Mesodermal cell (in vitro differentiated cells): ENCODE data around the gene CCDC88B.

ENCODE experiments used
- H3K27ac ChIP-seq: 2 replicates; pipeline ENCODE4 v1.7.0; 2013; ENCODE audit warnings: mild to moderate bottlenecking, low read depth, low read length, moderate library complexity; ENCODE audit not compliant: severe bottlenecking
- H3K36me3 ChIP-seq: 2 replicates; pipeline ENCODE4 v1.7.1; 2013; ENCODE audit warnings: mild to moderate bottlenecking, low read length, moderate library complexity; ENCODE audit not compliant: control insufficient read depth, insufficient read depth
- H3K4me1 ChIP-seq: one replicate; pipeline ENCODE4 v1.7.1; 2013; ENCODE audit warnings: mild to moderate bottlenecking, low read length; ENCODE audit not compliant: insufficient read depth, control insufficient read depth, poor library complexity, severe bottlenecking
- H3K4me3 ChIP-seq: 2 replicates; pipeline ENCODE4 v1.7.0; 2013; ENCODE audit warnings: low read length, control low read depth, mild to moderate bottlenecking; ENCODE audit not compliant: insufficient read depth, poor library complexity, severe bottlenecking; ENCODE audit errors: extremely low read depth
- H3K9me3 ChIP-seq: 2 replicates; pipeline ENCODE4 v1.7.1; 2013; ENCODE audit warnings: mild to moderate bottlenecking, low read length, moderate library complexity; ENCODE audit not compliant: control insufficient read depth
- WGBS, 2 experiments: methylation state at CpG; one replicate each; pipeline ENCODE4 v1.1.5; 2013; ENCODE audit warnings: missing lambda C conversion rate in 2 of 2; ENCODE audit not compliant: insufficient coverage in 2 of 2; 5-methylcytosine and 5-hydroxymethylcytosine counted together

The CCDC88B gene

DNA sequence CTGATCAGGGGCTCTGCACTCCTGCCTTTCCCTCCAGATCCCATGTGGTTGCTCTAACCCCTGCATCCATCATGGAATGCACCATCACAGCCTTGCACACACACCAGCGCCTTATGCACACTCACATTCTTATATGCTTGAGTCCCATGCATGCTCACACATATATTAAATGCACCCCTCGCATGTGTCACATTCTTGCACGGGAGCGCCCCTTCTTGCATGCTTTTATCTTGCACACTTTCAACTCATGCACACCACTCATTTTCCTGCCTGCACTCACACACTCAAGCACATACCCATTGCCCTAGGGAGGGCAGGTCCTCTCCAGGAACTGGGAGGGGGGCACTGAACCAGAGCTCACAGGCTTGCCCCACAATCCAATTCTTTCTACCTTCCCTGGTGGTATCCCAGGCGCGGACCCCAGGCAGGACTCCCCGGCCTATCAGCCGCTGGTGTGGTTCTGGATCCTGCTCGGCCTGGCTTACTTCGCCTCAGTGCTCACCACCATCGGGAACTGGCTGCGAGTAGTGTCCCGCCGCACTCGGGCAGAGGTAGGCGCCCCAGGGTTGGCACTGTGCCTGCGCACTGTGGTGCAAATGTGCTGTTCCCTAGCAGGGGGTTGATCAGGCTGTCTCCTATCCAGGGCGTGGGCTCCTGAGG, 42.2 kb upstream of the CCDC88B start:
- H3K9me3 ChIP-seq = no peaks in the 10 kb centered on the region
- WGBS, 2 experiments = 80 to 94% methylated on average over 14 to 17 of the region's 18 CpGs

DNA sequence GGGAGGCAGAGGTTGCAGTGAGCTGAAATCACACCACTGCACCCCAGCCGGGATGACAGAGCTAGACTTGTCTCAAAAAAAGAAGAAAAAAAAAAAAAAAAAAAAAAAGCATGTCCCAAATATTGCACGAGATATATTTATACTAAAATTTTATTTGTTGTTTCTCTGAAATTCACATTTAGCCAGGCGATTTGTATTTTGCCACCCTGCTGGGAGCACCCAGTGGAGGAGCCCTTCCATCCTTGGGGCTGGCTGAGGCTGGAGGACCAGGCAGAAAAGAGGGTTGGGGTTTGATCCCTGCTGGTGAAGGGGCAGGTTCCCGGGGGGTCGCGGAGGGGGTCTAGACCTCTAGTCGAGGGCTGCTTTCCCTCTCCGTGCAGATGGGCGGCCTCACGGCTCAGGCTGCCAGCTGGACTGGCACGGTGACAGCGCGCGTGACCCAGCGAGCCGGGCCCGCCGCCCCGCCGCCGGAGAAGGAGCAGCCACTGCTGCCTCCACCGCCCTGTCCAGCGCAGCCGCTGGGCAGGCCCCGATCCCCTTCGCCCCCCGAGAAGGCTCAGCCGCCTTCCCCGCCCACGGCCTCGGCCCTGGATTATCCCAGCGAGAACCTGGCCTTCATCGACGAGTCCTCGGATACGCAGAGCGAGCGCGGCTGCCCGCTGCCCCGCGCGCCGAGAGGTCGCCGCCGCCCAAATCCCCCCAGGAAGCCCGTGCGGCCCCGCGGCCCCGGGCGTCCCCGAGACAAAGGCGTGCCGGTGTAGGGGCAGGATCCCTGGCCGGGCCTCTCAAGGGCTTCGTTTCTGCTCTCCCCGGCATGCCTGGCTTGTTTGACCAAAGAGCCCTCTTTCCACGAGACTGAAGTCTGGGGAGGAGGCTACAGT, 40.8 kb upstream of the CCDC88B start:
- H3K27ac ChIP-seq = no peak overlapping the region
- WGBS, 2 experiments = 6 to 7% methylated on average over 53 to 56 of the region's 60 CpGs
- H3K4me3 ChIP-seq = peak overlapping the region; percentile 14
- no peaks in the 10 kb centered on the region for H3K9me3 ChIP-seq
- H3K36me3 ChIP-seq = no peaks in the 10 kb centered on the region
- H3K4me1 ChIP-seq = peaks cover 17% of the 10 kb centered on the region

More for the DNA sequence above, 42.2 kb upstream of the CCDC88B start:
- Histone ChIP-seq H3K4me1 (peaks cover 13% of the 10 kb centered on the region), H3K27ac (no peak overlapping the region), H3K36me3 (no peaks in the 10 kb centered on the region), H3K4me3 (no peak overlapping the region)

GRCh38 chr11:64299847-64300648, 40.0 kb upstream of the CCDC88B start, which contains the start of gene CATSPERZ:
TSS of gene CATSPERZ (plus strand) at chr11:64300358. CDS start at chr11:64300411, 53 bp downstream.
- Histone ChIP-seq H3K4me3 (peak within 1 kb of the TSS; percentile 18), H3K36me3 (no peaks in the 10 kb centered on the region), H3K27ac (no peak within 1 kb of the TSS), H3K9me3 (no peaks in the 10 kb centered on the region), H3K4me1 (peaks cover 18% of the 10 kb centered on the region)
- 13 to 14% methylated on average over 47 to 48 of the region's 54 CpGs for WGBS, 2 experiments

- Histone ChIP-seq H3K4me1 (peaks cover 23% of the 10 kb centered on the region), H3K27ac (no peak overlapping the region), H3K9me3 (no peaks in the 10 kb centered on the region), H3K4me3 (no peak overlapping the region), H3K36me3 (peaks cover 4% of the 10 kb centered on the region)
- 86 to 100% methylated on average over 7 to 10 of the region's 13 CpGs for WGBS, 2 experiments
Measured at GRCh38 chr11:64303109-64304031, 36.6 kb upstream of the CCDC88B start.

GRCh38 chr11:64304032-64304315, 36.0 kb upstream of the CCDC88B start:
- 50 to 51% methylated on average over 4 to 5 of the region's 5 CpGs for WGBS, 2 experiments
- Histone ChIP-seq H3K36me3 (peaks cover 4% of the 10 kb centered on the region), H3K4me3 (peak overlapping the region; percentile 57), H3K4me1 (peaks cover 23% of the 10 kb centered on the region), H3K27ac (no peak overlapping the region), H3K9me3 (no peaks in the 10 kb centered on the region)

- Histone ChIP-seq H3K4me1 (peaks cover 22% of the 10 kb centered on the region), H3K27ac (peak overlapping the region; percentile 91), H3K9me3 (no peaks in the 10 kb centered on the region), H3K4me3 (peak overlapping the region; percentile 57), H3K36me3 (peaks cover 4% of the 10 kb centered on the region)
- 1% methylated on average over 36 to 38 of the region's 46 CpGs for WGBS, 2 experiments
Measured at GRCh38 chr11:64304316-64305072, 35.5 kb upstream of the CCDC88B start.

DNA sequence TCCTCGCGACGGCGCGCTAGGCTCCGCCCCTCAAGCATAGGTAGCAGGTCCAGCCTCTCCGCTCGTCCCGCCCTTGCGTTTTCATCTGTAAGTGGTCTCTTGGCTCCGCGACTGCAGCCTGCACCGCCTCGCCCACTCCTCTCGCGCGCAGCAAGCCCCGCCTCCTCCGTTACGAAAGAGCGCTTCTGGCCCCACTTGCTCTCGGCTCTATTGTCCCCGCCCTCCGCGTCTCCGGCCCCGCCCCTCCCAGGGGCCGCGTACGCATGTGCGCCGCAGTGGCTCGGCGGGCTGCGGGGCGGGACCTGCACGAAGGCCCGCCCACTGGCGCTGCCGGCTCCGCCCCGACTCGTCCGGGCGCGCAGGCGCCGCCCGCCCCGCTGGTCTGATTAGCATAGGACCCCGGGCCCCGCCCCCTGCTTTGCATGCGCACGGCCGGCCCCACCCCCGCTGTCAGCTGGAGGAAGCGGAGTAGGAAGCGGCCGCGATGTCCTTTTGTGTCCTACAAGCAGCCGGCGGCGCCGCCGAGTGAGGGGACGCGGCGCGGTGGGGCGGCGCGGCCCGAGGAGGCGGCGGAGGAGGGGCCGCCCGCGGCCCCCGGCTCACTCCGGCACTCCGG, 34.8 kb upstream of the CCDC88B start, which contains the start of gene ESRRA:
Gene ESRRA (plus strand): TSS at position 450 of the 616 bp plus-strand sequence. CDS start 1,656 bp downstream, outside the sequence.
- Histone ChIP-seq H3K27ac (peak within 1 kb of the TSS; percentile 91), H3K4me1 (peaks cover 15% of the 10 kb centered on the region), H3K36me3 (peaks cover 4% of the 10 kb centered on the region), H3K9me3 (no peaks in the 10 kb centered on the region), H3K4me3 (peak within 1 kb of the TSS; percentile 68)
- 0 to 1% methylated on average over 42 to 72 of the region's 81 CpGs for WGBS, 2 experiments

DNA sequence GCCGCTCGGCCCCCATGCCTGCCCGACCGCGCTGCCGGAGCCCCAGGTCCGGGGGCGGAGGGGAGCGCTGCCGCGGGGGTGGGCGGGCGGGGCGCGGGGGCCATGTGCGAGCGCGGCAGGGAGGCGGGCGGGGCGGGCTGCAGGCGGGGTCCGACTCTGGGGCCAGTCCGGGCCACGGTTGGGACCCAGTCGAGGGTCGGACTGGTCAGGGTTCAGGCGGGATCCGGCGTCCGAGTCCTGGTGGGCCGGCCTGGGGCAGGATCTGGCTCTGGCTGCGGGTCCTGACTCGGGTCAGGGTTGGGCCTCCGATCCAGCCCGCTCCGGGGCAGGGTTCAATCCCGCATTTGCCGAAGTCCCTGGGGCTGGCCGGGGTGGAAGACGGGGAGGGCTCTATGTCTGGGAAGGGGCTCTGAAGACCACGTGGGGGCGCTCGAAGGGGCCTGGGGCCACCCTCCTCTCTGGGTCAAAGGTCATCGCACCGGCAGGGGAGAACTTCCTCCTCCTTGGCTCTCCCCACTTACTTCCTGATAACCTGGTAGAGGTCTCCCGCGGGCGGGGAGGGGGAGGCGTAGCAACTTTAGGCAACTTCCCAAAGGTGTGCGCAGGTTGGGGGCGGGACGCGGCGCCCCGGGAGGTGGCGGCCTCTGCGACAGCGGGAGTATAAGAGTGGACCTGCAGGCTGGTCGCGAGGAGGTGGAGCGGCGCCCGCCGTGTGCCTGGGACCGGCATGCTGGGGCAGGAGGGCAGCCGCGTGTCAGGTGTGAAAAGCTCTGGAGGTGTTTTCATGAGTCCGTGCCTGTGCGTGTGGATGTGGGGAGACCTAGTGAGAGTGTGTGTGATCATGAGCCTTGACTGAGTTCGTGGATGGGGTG, 34.1 kb upstream of the CCDC88B start:
- peak overlapping the region; percentile 68 for H3K4me3 ChIP-seq
- 1 to 2% methylated on average over 38 to 56 of the region's 71 CpGs for WGBS, 2 experiments
- H3K4me1 ChIP-seq = peaks cover 13% of the 10 kb centered on the region
- peaks cover 7% of the 10 kb centered on the region for H3K36me3 ChIP-seq
- peak overlapping the region; percentile 66 for H3K27ac ChIP-seq
- H3K9me3 ChIP-seq = no peaks in the 10 kb centered on the region
